KBM-7 (cell line): ENCODE results near the gene OGFOD2.
"Not testable (repeated sequence)": the region's sequence is repeated elsewhere in the genome, so short reads cannot be mapped to it uniquely, and the experiment has no call there.

ENCODE experiments used
- DNase-seq: peaks from one replicate; pipeline ENCODE4 v3.0.0-alpha.2; 2015
- in situ Hi-C: fragments of 300-500 bp; cut with MboI; formaldehyde crosslinking; loops from 2 replicates; pipeline ENCODE4 v1.14.3; 2020; ENCODE audit warnings: low sequenced_read_pairs, low pct_unique_long_range_greater_than_20kb, mixed read lengths

The OGFOD2 gene

DNA sequence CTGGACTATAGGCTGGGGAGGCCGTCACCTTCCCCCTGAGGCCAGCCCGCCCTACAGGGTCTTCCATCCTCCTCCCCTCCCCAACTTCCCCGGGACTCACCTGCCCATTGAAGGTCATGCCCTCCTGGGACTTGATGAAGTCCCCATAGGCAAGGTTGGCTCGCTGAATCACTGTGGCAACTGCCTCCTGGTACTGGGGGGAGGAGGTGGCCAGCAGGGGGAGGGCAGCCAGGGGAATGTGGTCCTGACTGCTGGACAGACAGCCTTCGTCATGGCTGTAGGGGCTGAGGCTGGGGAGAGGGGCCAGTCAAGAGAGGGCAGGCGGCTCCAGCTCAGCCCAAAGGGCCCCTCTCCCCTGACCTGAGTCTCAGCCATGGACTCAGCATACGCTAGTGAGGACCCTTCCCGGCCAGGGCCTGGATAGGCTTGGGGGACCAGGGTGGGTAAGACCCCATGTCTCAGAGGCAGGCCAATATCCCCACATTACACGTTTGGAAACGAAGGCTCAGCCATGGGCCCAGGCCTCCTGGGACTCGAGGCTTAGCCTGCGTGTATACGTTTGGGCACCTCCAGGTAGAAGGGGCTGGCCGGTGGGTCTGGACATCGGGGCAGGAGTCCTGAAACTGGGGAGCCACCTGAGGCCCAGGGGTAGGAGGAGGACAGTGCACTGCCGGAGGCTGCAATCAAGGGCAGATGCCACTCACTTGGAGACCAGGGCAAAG, 21.7 kb downstream of the OGFOD2 start:
- in situ Hi-C loops: no loop called here
- no peak for DNase-seq

- in situ Hi-C loops: no loop called here
- DNase-seq: no peak
Measured at GRCh38 chr12:122997343-122998250, 22.6 kb downstream of the OGFOD2 start.

DNA sequence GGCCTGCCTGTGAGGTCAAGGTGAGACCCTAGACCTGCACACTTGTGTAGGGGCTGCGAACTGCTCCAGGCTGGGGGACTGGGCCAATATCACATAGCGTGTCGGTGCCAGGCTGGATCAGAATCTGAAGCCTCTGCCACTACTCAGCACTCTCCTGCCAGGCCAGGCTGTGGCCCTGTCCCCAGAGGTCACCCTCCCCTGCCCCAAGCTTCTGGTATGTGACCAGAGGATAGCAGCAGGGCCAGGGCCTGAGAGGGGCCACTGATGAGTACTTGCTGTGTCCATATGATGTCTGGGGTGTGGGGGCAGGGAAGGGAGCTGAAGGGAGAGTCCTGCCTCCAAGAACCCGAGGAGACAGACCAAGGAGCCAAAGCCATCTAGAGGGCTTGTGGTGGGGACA, 23.3 kb downstream of the OGFOD2 start:
- no peak for DNase-seq
- in situ Hi-C loops: no loop called here

- in situ Hi-C loops: no loop called here
- DNase-seq: peak; percentile 15
Measured at GRCh38 chr12:122999196-122999946, 24.3 kb downstream of the OGFOD2 start.

DNA sequence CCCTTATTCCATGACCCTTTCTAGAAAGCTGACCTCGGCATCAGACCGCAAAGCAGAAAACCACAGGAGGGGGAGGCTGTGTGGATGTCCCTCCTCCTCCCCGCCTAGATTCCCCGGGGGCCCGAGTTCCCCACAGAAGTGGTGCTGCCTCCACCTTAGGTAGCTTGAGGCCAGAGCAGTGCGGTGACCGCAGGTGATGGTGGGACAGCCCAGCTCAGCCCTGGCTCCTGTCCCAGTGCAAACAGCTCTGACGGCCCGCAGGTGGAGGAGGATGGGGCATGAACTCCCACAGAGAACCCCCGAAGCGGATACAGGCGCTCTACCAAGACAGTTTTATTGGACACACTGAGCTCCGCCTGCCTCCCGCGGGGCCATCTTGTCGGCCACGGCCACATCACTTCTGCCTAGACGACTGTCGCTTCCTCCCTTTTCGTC, 25.0 kb downstream of the OGFOD2 start:
- DNase-seq: peak; percentile 91
- in situ Hi-C loops: no loop called here

DNA sequence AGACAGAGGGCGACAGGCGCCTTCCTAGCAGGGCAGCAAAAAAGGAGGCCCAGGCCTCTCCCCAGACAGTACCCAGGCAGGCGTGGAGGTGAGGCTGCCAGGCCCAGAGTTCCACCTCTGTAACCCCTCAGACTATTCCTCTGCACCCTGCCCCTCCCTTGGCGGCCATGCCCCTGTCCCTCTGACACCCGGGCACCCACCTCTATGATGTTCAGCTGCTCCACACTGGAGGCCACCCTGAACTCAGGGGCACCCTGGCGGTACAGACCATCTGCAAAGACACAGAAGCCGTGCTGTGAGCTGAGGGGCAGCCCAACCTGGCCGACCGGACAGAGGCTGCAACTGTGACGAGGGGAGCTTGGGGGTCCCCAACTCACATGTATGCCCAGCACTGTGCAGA, 25.5 kb downstream of the OGFOD2 start:
- DNase-seq: no peak
- in situ Hi-C loops: no loop called here

DNA sequence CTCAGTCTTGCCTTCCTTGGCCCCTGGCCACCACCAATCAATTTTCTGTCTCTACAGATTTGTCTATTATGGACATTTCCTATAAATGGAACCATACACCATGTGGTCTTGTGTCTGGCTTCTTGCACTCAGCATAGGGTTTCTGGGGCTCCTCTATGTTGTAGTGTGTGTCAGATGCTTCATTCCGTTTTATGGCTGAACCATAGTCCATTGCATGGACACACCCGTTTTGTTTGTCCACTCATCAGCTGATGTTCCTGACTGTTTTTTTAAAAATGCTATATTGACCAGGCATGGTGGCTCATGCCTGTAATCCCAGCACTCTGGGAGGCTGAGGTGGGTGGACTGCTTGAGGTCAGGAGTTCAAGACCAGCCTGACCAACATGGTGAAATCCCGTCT, 26.4 kb downstream of the OGFOD2 start:
- in situ Hi-C loops: no loop called here
- no peak for DNase-seq

GRCh38 chr12:123003257-123003656, 28.2 kb downstream of the OGFOD2 start:
- in situ Hi-C loops: no loop called here
- no peak for DNase-seq

GRCh38 chr12:123004287-123004686, 29.2 kb downstream of the OGFOD2 start:
- in situ Hi-C loops: no loop called here
- DNase-seq: no peak

DNA sequence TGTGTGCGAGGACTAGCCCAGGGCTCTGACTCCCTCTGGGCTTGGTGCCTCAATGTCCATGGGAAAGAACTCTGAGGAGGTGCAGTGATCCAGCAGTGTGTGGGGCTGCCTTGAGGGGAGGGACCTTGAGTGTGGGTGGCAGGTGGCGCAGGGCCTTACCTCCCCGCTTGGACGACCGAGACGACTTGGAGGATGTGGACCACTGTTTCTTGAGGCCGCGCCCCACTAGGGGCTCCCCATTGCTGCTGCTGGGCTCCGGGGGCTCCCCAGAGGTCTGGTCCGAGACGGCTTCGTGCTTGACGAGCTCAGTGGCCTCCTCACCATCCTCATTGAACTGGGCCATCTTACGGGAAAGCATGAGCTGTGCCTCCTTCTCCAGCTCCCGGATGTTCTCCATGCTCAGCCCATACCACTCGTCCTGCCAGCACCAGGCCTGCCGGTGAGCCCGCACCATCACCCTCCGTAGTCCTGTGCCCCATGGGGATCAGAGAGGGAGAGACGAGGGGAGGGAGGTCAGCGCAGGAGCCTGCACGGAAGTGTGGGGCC, 30.1 kb downstream of the OGFOD2 start:
- DNase-seq: no peak

GRCh38 chr12:123006977-123007376, 31.9 kb downstream of the OGFOD2 start:
- no peak for DNase-seq
- in situ Hi-C loops: no loop called here

More for the DNA sequence above, 30.1 kb downstream of the OGFOD2 start:
- in situ Hi-C loops: no loop called here

DNA sequence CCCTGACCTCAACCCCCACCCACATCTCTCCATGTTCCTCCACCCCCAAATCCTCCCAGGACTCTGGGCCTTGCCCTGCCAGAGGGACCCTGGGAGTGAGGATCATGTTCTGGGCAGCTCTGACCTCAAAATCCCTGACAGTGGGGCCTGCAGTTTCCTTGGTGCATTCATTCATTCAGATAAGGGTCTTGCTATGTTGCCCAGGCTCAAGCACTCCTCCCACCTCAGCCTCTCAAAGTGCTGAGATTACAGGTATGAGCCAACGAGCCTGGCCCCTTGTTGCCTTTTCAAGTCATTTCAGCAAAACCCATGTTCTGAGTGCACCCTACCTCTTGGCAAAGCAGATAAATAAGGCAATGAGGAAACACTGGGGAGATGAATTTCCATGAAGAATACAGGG, 35.1 kb downstream of the OGFOD2 start:
- DNase-seq: no peak
- in situ Hi-C loops: no loop called here

DNA sequence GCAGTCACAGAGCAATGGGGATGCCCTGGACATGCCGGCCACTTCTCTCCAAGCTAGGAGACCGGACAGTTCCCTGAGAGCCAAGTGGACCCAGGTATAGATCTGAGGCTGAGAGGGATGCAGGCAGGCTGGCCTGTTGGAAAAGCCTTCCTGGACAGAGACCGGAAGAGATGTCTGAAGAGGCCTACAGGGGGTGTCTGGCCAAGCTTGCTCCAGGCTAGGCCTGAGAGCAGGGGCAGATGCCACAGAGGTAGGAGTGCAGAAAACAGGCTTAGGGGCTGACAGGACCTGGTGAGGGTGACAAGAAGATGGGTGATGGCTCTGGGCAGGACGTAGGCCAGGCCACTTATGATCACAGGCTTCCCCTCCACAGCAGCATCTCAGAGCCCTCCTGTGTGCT, 35.6 kb downstream of the OGFOD2 start:
- DNase-seq: no peak
- in situ Hi-C loops: no loop called here

DNA sequence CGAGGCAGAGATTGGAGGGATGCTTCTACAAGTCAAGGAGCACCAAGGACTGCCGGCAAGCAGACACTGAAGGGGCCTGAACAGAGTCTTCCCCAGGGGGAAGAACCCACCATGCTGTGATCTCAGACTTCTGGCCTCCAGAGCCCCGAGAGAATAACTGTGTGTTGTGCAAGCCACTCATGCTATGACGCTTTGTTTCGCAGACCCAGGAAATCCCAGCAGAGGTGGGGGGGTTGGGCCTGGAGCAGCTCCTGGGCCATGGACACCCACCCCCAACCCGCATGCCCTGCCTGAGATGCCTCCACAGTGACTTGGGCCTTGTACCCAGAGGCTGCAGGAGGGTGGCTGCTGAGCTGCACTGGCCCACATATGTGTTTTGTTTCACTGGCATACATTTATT, 36.7 kb downstream of the OGFOD2 start:
- in situ Hi-C loops: no loop called here
- DNase-seq: no peak

GRCh38 chr12:123013185-123014095, 38.4 kb downstream of the OGFOD2 start:
- in situ Hi-C loops: no loop called here
- DNase-seq: no peak

GRCh38 chr12:123014473-123014872, 39.4 kb downstream of the OGFOD2 start:
- DNase-seq, in situ Hi-C loops: not testable (repeated sequence)

GRCh38 chr12:123017753-123018152, 42.7 kb downstream of the OGFOD2 start:
- in situ Hi-C loops: no loop called here
- DNase-seq: no peak

- in situ Hi-C loops: no loop called here
- DNase-seq: no peak
Measured at GRCh38 chr12:123019841-123020138, 44.7 kb downstream of the OGFOD2 start.
